Vagina (tissue), 1 donor: ENCODE results near the gene ZNF454. TPM values are rescaled to one million over a fixed set of nuclear protein-coding genes. Genes with fewer than 3 reads are reported as not detected.

Experiments used
- total RNA-seq: library from RNA; depleted of rRNA; stranded (reverse); fragments of >200 nt; gene quantifications from one replicate; pipeline ENCODE4 v1.2.3, GENCODE V29; 2016

The ZNF454 gene
- total RNA-seq, 1 donor from 2014 or later, result 3.4 TPM

Other genes with a start within 250 kb of the ZNF454 start
- gene ZNF354A, start 210.5 kb upstream of the ZNF454 start, total RNA-seq, result 18.9 TPM
- 17.7 TPM for gene ZNF354B, start 81.2 kb upstream of the ZNF454 start, total RNA-seq
- 2.2 TPM for gene ZFP2, start 45.3 kb upstream of the ZNF454 start, total RNA-seq
- gene GRM6, start 54.1 kb downstream of the ZNF454 start, total RNA-seq, result not detected
- 5.9 TPM for gene ZNF879, start 82.6 kb downstream of the ZNF454 start, total RNA-seq
- gene ZNF354C, start 119.2 kb downstream of the ZNF454 start, total RNA-seq, result 7.1 TPM